ENCODE results near the gene HMOX2. TPM values are rescaled to one million over a fixed set of nuclear protein-coding genes. Genes with fewer than 3 reads are reported as not detected.

Gene HMOX2
- total RNA-seq, 1 donor from 2014 or later, result 39.5 TPM

DNA sequence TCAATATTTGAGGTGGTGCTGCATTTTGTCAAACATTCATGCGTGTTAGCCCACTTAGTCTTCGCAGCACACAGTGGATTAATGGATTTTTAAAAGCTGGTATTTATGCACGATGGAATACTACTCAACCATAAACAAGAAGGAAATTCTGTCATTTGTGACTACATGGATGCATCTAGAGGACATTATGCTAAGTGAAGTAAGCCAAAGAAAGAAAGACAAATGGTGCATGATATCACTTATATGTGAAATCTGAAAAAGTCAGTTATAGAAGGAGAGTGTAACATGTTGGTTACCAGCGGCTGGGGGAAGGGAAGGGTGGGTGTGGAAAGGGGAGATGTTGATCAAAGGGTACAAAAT, 23.0 kb downstream of the HMOX2 start:
- no peak for DNase-seq (ENCODE audit: low spot score in 2 of 2)
- no peak for FAIRE-seq

DNA sequence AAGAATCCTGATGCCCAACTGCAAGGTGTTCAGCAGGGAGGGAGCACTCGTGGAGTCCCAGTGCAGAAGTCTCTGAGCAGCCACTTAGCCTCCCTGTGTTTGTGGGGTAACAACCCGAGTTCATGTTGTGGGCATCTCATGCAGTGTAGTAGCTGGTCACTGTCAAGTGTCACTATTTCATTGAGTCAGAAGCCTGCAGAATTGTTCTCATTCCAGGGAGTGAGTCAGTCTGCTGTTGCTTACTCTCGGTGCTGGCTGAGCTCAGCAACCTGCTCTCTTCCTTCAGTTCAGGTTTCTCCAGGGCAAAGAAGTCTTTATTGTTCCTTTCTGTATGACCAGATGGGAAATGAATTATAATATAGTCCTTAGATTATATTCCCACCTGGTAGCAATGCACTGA, 24.1 kb downstream of the HMOX2 start:
- FAIRE-seq, result no peak
- DNase-seq (ENCODE audit: low spot score in 2 of 2), result no peak

GRCh38 chr16:4501071-4501478, 24.9 kb downstream of the HMOX2 start:
- DNase-seq (ENCODE audit: low spot score in 2 of 2) (no peak), FAIRE-seq (no peak)

DNA sequence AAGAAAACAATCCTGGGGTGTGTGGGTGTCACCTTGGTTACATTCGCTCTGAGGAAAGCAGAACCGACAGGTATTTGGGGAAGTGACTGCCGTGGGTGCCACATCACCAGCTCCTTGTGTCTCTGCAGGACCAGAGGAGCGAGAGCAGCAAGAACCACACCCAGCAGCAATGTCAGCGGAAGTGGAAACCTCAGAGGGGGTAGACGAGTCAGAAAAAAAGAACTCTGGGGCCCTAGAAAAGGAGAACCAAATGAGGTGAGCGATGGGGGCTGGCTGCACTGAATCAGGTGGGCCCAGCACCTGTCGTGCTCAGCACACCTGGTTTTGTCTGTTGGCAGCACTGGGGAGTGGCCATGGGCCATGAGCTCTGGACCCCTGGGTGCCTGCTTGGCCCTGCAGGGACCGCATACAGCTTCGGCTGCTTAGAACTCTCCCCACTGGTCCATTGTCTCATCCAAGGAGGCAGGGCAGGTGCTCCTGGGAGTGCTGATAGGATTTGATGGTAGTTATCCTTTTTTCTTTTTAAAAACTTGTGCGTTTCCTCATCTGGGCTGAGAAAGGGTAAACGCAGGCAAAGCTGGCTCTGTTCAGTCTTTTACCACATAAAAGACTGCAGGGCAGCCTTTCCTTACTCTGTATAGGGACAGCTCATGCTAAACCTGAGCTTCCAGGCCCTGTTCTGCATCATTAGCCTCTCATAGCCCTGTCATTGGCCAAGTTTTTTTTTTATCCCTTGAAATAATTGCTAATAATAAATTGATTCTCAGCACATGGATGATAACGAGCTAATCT, 29.4 kb downstream of the HMOX2 start:
- DNase-seq (ENCODE audit: low spot score in 2 of 2), result no peak
- FAIRE-seq, result no peak

- no peak for FAIRE-seq
- DNase-seq (ENCODE audit: low spot score in 2 of 2), result peak; percentile 51 to 74
Observed at GRCh38 chr16:4506450-4506849, 30.3 kb downstream of the HMOX2 start.

DNA sequence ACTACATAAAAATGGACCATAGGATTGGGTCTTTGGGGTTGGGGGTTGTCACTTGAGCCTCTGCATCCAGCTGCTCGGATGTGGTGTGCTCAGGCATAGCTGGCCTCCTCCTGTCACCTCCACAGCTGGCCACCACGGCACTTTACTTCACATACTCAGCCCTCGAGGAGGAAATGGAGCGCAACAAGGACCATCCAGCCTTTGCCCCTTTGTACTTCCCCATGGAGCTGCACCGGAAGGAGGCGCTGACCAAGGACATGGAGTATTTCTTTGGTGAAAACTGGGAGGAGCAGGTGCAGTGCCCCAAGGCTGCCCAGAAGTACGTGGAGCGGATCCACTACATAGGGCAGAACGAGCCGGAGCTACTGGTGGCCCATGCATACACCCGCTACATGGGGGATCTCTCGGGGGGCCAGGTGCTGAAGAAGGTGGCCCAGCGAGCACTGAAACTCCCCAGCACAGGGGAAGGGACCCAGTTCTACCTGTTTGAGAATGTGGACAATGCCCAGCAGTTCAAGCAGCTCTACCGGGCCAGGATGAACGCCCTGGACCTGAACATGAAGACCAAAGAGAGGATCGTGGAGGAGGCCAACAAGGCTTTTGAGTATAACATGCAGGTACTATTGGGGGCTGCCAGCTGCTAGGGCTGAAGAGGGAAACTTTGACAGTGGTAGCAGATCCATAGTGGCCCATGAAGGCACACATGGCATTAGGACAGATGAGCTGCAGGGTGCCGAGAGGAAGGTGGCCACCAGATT, 31.6 kb downstream of the HMOX2 start:
- FAIRE-seq (no peak), DNase-seq (ENCODE audit: low spot score in 2 of 2) (no peak)

DNA sequence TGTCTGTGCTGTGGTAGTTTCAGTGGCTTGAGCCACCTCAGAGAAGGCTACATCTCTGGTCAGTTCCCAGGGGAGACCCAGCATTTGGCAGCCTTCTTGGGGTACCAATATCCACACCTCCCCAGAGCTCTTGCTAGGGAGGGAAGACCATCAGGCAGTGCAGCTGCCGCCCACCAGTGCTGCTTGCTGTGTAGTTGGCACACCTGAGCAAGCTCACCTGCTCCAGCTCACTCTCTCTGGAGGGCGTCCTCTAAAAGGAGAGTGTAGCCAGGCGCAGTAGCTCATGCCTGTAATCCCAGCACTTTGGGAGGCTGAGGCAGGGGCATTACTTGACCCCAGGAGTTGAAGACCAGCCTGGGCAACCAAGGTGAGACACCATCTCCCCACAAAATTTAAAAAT, 32.6 kb downstream of the HMOX2 start:
- DNase-seq (ENCODE audit: low spot score in 2 of 2) (no peak), FAIRE-seq (no peak)

- FAIRE-seq (no peak), DNase-seq (ENCODE audit: low spot score in 2 of 2) (no peak)
Observed at GRCh38 chr16:4509420-4509819, 33.2 kb downstream of the HMOX2 start.

- DNase-seq (ENCODE audit: low spot score in 2 of 2), result no peak
- no peak for FAIRE-seq
Observed at GRCh38 chr16:4510131-4510530, 33.9 kb downstream of the HMOX2 start.

DNA sequence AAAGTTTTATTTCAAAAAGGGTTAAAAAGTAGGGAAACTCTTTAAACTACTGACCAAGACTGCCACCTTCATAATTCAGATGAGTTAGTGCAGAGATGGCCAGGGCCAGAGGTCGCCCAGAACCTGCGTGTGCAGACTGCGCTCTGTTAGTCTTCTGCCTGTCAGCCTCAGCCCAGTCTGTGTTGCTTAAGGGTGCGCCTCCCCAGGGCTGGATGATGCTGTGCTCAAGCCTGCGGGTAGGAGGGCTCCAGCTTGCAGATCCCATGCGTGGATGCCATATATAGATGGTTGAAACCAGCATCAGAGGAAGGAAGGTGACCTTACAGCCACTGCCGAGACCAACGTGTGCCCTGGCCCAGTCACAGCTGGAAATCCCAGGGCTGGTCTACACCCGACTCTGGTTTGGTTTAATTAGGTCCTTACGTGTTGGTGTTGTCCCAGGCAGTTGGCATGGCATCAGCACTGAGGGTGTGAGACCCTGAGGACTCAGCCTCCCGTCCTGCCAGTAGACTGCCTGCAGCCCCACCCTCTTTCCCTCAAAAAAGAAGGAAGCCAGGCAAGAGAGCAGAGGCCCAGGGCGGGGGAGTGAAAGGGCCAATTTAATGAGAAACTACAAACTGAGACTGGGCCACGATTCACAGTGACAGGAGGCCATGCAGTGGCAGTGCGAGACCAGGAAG, 34.7 kb downstream of the HMOX2 start:
- DNase-seq (ENCODE audit: low spot score in 2 of 2), result no peak
- no peak for FAIRE-seq

GRCh38 chr16:4511441-4512082, 35.4 kb downstream of the HMOX2 start:
- FAIRE-seq, result no peak
- DNase-seq (ENCODE audit: low spot score in 2 of 2), result peak in 1 of 2 donors; percentile 61

DNA sequence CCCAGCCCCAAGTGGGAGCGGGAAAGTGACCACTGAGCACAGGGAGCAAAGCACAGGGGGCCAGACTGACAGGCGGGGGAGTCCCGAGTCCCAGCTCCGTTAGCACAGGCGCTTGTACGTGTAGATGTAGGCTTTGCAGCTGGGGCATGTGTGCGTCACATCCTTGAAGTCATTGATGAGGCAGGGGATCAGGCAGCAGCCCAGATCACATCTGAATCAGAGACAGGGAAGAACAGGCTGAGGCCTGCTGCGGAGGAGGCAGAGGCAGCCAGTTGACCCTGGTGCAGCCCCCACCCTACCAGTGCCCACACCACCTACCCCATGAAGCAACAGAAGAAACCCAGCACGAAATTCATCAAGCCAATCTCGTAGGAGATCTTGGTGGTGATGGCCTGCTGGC, 36.3 kb downstream of the HMOX2 start:
- no peak for FAIRE-seq
- no peak for DNase-seq (ENCODE audit: low spot score in 2 of 2)

DNA sequence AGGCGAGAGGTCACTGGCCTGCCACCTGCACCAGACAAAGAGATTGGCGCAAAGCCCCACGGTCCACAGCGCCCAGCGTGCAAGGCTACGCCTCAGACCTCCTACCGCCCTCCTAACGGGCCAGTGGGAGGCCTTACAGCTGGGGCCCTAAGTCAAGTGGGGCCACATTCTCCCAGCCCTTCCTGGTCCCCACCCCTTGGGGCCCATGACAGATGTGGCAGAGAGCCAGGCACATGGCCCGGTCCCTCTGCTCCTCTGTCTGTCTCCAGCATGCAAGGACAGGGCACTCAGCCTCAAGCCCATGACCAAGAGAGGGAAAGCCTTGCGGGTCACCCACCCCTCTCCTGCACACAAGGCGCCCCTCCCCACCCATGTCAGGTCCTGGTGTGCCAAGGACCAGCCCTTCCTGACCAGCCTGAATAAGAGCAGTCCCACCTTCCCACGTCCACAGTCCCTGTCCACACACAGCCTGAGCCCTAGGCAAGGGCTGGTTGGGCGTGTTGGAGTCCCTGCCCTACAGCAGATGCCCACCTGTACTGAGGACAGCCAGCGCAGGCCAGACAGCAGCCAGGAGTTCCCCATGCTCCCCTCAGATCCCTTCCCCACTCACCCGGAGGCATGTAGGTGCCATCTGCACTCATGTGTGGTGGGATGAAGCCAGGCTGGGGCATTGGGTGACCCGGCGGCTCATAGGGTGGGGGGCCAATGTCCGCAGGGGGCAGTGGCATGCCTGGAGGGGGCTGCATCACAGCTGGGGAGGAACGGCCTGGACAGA, 37.1 kb downstream of the HMOX2 start:
- FAIRE-seq (no peak), DNase-seq (ENCODE audit: low spot score in 2 of 2) (no peak)

DNA sequence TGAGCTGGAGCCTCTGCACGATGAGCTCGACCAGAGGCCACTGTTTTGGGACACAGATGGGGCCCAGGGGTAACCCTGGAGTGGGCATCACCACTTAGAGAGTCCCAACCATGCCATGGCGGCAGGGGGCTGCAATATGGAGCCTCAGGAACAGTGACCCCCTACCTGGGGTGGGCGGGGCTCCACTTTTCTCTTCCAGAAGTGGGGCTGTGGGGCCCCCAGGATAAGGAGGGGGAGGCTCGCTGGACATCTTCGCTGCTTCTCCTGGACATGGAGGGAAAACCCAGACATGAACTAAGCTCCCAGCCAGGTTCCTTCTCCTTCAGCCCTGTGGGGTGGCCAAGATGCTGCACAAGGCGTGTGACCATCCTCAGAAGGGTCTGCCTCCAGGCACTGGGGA, 37.7 kb downstream of the HMOX2 start:
- FAIRE-seq (no peak), DNase-seq (ENCODE audit: low spot score in 2 of 2) (no peak)

- FAIRE-seq (no peak), DNase-seq (ENCODE audit: low spot score in 2 of 2) (no peak)
Observed at GRCh38 chr16:4514606-4515005, 38.4 kb downstream of the HMOX2 start.

DNA sequence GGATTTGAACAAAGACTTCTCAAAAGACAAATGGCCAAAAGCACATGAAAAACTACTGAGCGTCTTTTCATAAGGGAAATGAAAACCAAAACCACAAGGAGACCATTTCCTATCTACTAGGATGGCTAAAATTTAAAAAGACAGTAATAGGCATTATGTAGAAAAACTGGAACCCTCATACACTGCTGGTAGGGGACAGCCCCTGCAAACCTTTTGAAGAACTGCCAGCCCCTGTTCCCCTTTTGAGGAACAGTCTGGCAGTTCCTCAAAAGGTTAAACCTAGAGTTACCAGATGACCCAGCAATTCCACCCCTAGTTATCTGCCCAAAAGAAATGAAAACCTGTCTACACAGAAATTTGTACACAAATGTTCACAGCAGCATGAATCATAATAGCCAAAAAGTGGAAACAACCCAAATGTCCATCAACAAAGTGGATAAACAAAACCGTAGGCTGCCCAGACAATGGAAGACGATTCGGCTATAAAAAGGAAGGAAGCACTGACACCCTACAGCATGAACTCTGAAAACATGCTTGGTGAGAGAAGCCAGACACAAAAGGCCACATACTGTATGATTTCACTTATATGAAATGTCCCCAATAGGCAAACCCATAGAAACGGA, 39.5 kb downstream of the HMOX2 start:
- FAIRE-seq (no peak), DNase-seq (ENCODE audit: low spot score in 2 of 2) (no peak)

- peak in 1 of 2 donors; percentile 54 for DNase-seq (ENCODE audit: low spot score in 2 of 2)
- no peak for FAIRE-seq
Observed at GRCh38 chr16:4517812-4518680, 41.8 kb downstream of the HMOX2 start.

GRCh38 chr16:4519274-4520058, 43.3 kb downstream of the HMOX2 start:
- no peak for FAIRE-seq

More at GRCh38 chr16:4519274-4520058, 43.3 kb downstream of the HMOX2 start:
- DNase-seq (ENCODE audit: low spot score in 2 of 2), result no peak
